ENCODE measurements around the gene ADD2. TPM values are rescaled to one million over a fixed set of nuclear protein-coding genes. Genes with fewer than 3 reads are reported as not detected.
A peak's percentile ranks its signal among the peaks of the same experiment; 100 is the strongest.

ADD2 gene
- total RNA-seq, 1 donor from 2014 or later: 1.1 TPM

GRCh38 chr2:70748002-70748784 lies 19.8 kb downstream of the ADD2 start:
- TF ChIP-seq, protein P1, sequence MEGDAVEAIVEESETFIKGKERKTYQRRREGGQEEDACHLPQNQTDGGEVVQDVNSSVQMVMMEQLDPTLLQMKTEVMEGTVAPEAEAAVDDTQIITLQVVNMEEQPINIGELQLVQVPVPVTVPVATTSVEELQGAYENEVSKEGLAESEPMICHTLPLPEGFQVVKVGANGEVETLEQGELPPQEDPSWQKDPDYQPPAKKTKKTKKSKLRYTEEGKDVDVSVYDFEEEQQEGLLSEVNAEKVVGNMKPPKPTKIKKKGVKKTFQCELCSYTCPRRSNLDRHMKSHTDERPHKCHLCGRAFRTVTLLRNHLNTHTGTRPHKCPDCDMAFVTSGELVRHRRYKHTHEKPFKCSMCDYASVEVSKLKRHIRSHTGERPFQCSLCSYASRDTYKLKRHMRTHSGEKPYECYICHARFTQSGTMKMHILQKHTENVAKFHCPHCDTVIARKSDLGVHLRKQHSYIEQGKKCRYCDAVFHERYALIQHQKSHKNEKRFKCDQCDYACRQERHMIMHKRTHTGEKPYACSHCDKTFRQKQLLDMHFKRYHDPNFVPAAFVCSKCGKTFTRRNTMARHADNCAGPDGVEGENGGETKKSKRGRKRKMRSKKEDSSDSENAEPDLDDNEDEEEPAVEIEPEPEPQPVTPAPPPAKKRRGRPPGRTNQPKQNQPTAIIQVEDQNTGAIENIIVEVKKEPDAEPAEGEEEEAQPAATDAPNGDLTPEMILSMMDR (IDR thresholded peaks at IDR 0.05; ENCODE audit: unreplicated experiment): peak; percentile 22
- peaks cover 2% of the 10 kb centered on the region for H3K9me3 Mint-ChIP-seq (ENCODE audit: low read depth)
- H3K27ac Mint-ChIP-seq: no peak overlapping the region
- no peaks in the 10 kb centered on the region for H3K4me1 Mint-ChIP-seq (ENCODE audit: low read depth)
- H3K36me3 Mint-ChIP-seq (ENCODE audit: insufficient read depth): no peaks in the 10 kb centered on the region
- peaks cover 46% of the 10 kb centered on the region for H3K27me3 Mint-ChIP-seq
- no peak for DNase-seq (ENCODE audit: low spot score, unreplicated experiment)
- no peak overlapping the region for H3K4me3 Mint-ChIP-seq (ENCODE audit: low read depth)

GRCh38 chr2:70747284-70747683 lies 20.7 kb downstream of the ADD2 start:
- TF ChIP-seq, protein P1 (IDR thresholded peaks at IDR 0.05; ENCODE audit: unreplicated experiment): no peak
- Mint-ChIP-seq H3K36me3 (ENCODE audit: insufficient read depth) (no peaks in the 10 kb centered on the region), H3K9me3 (ENCODE audit: low read depth) (peaks cover 2% of the 10 kb centered on the region), H3K27me3 (peaks cover 46% of the 10 kb centered on the region), H3K4me3 (ENCODE audit: low read depth) (no peak overlapping the region), H3K27ac (no peak overlapping the region), H3K4me1 (ENCODE audit: low read depth) (no peaks in the 10 kb centered on the region)
- DNase-seq (ENCODE audit: low spot score, unreplicated experiment): no peak

- H3K4me1 Mint-ChIP-seq (ENCODE audit: low read depth): no peaks in the 10 kb centered on the region
- TF ChIP-seq, protein P1 (IDR thresholded peaks at IDR 0.05; ENCODE audit: unreplicated experiment): no peak
- H3K9me3 Mint-ChIP-seq (ENCODE audit: low read depth): peaks cover 2% of the 10 kb centered on the region
- H3K36me3 Mint-ChIP-seq (ENCODE audit: insufficient read depth): no peaks in the 10 kb centered on the region
- no peak overlapping the region for H3K27ac Mint-ChIP-seq
- no peak for DNase-seq (ENCODE audit: low spot score, unreplicated experiment)
- H3K27me3 Mint-ChIP-seq: peaks cover 39% of the 10 kb centered on the region
- H3K4me3 Mint-ChIP-seq (ENCODE audit: low read depth): no peak overlapping the region
Measured at GRCh38 chr2:70746094-70746974, 21.7 kb downstream of the ADD2 start.

GRCh38 chr2:70745276-70745825 lies 22.6 kb downstream of the ADD2 start:
- no peak for DNase-seq (ENCODE audit: low spot score, unreplicated experiment)
- TF ChIP-seq, protein P1 (IDR thresholded peaks at IDR 0.05; ENCODE audit: unreplicated experiment): no peak
- Mint-ChIP-seq H3K27ac (no peak overlapping the region), H3K4me3 (ENCODE audit: low read depth) (no peak overlapping the region), H3K9me3 (ENCODE audit: low read depth) (peaks cover 2% of the 10 kb centered on the region), H3K36me3 (ENCODE audit: insufficient read depth) (no peaks in the 10 kb centered on the region), H3K4me1 (ENCODE audit: low read depth) (no peaks in the 10 kb centered on the region), H3K27me3 (peaks cover 35% of the 10 kb centered on the region)

DNA sequence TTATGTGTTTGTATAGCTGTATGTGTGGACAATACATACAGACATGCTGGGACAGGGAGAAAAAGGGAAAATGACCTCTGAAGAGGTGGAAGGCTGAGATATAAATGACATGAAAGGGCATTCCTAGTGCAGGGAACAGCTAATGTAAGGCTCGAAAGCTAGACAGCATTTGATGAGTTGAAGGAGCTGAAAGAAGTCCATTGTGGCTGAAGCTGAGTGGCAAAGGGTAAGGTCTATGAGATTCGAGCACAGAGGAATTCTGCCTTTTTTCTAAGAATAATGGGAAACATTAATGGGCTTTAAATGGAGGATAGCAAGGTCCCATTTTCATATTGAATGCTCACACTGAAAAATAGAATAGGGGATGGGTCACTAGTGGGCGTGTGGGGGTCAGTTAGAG lies 23.6 kb downstream of the ADD2 start:
- no peak for DNase-seq (ENCODE audit: low spot score, unreplicated experiment)
- Mint-ChIP-seq H3K4me3 (ENCODE audit: low read depth) (no peak overlapping the region), H3K4me1 (ENCODE audit: low read depth) (no peaks in the 10 kb centered on the region), H3K36me3 (ENCODE audit: insufficient read depth) (no peaks in the 10 kb centered on the region), H3K27me3 (peaks cover 25% of the 10 kb centered on the region), H3K27ac (no peak overlapping the region), H3K9me3 (ENCODE audit: low read depth) (peaks cover 2% of the 10 kb centered on the region)
- TF ChIP-seq, protein P1 (IDR thresholded peaks at IDR 0.05; ENCODE audit: unreplicated experiment): no peak
